Measurements from ENCODE around the gene IGFBP5. TPM values are rescaled to one million over a fixed set of nuclear protein-coding genes. Genes with fewer than 3 reads are reported as not detected.

IGFBP5 gene
- polyA plus RNA-seq, 1 donor from 2014 or later = 1.6 TPM

DNA sequence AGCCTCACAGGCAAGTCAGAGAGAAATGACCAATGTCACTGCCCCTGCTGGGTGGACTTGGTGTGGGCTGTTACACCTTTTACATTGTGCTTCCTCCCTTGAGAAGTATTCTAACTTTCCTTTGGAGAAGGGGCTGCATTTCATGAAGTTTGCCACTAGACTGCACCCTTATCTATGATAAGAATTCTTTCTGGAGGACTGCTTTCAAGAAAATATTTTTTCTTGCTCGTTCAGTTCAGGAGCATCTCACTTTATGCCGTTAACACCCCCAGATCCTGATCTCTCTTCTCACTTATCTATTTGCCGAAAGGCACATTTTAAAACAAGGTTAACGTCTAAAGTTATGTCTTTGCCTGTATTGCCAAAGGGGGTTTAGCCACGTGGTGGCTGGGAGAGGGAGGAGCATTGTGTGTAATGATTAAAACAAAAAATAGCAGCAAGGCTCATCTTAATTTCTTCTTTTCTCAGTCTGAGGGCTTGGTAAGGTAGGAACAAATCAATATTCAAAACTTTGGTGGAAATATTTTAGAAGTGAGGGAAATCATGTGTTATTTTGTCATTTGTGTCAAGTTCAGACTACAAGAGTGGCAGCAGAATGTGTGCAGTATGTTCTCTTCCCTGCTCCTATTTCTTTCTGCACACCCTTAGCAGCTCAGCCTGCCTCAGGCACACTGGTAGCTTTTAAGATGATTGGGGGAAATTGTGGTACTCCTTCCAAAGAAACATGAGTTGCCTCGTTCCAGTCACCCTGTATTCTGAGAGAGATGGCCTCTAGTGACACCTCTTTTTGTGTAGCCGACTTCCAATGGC, 1.6 kb upstream of the IGFBP5 start:
- H3K9me3 ChIP-seq (ENCODE audit: low read length) = no peaks in the 10 kb centered on the region
- no peak overlapping the region for H3K4me2 ChIP-seq (ENCODE audit: low read length)
- no peaks in the 10 kb centered on the region for H3K9me2 ChIP-seq (ENCODE audit: insufficient read depth, low read length)
- no peak overlapping the region for H3K9ac ChIP-seq (ENCODE audit: low read length)
- peaks cover 22% of the 10 kb centered on the region for H3K27me3 ChIP-seq (ENCODE audit: insufficient read depth, low read depth, low read length)
- H3K79me2 ChIP-seq (replicated peaks; ENCODE audit: insufficient read depth, low read length) = no peaks in the 10 kb centered on the region
- peaks cover 8% of the 10 kb centered on the region for H3F3A ChIP-seq (ENCODE audit: insufficient read depth, low read length, poor library complexity, severe bottlenecking)
- H3K36me3 ChIP-seq (ENCODE audit: insufficient read depth, low read length) = no peaks in the 10 kb centered on the region
- TF ChIP-seq RAD21 (conservative IDR thresholded peaks at IDR 0.05) (peak; percentile 81), TAF1 (IDR thresholded peaks at IDR 0.05; ENCODE audit: low read depth) (no peak), SMC3 (conservative IDR thresholded peaks at IDR 0.05; ENCODE audit: poor library complexity) (peak; percentile 78)
- TF ChIP-seq, protein P1, sequence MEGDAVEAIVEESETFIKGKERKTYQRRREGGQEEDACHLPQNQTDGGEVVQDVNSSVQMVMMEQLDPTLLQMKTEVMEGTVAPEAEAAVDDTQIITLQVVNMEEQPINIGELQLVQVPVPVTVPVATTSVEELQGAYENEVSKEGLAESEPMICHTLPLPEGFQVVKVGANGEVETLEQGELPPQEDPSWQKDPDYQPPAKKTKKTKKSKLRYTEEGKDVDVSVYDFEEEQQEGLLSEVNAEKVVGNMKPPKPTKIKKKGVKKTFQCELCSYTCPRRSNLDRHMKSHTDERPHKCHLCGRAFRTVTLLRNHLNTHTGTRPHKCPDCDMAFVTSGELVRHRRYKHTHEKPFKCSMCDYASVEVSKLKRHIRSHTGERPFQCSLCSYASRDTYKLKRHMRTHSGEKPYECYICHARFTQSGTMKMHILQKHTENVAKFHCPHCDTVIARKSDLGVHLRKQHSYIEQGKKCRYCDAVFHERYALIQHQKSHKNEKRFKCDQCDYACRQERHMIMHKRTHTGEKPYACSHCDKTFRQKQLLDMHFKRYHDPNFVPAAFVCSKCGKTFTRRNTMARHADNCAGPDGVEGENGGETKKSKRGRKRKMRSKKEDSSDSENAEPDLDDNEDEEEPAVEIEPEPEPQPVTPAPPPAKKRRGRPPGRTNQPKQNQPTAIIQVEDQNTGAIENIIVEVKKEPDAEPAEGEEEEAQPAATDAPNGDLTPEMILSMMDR (IDR thresholded peaks at IDR 0.05; ENCODE audit: poor library complexity, severe bottlenecking) = peak; percentile 78
- no peak overlapping the region for H3K4me3 ChIP-seq (ENCODE audit: low read length)
- H2AFZ ChIP-seq (ENCODE audit: low read depth, low read length) = no peak overlapping the region
- no peak overlapping the region for H3K27ac ChIP-seq (ENCODE audit: low read length)
- H4K20me1 ChIP-seq (ENCODE audit: insufficient read depth) = no peaks in the 10 kb centered on the region

GRCh38 chr2:216696321-216696720, 972 bp upstream of the IGFBP5 start:
- Histone ChIP-seq H3K36me3 (ENCODE audit: insufficient read depth, low read length) (no peaks in the 10 kb centered on the region), H3K9ac (ENCODE audit: low read length) (no peak overlapping the region), H3K4me3 (ENCODE audit: low read length) (no peak overlapping the region), H3K27me3 (ENCODE audit: insufficient read depth, low read depth, low read length) (peaks cover 22% of the 10 kb centered on the region), H2AFZ (ENCODE audit: low read depth, low read length) (no peak overlapping the region), H4K20me1 (ENCODE audit: insufficient read depth) (no peaks in the 10 kb centered on the region), H3K4me2 (ENCODE audit: low read length) (no peak overlapping the region), H3K79me2 (replicated peaks; ENCODE audit: insufficient read depth, low read length) (no peaks in the 10 kb centered on the region), H3K27ac (ENCODE audit: low read length) (no peak overlapping the region), H3K9me3 (ENCODE audit: low read length) (no peaks in the 10 kb centered on the region), H3K9me2 (ENCODE audit: insufficient read depth, low read length) (no peaks in the 10 kb centered on the region), H3F3A (ENCODE audit: insufficient read depth, low read length, poor library complexity, severe bottlenecking) (peaks cover 8% of the 10 kb centered on the region)
- TF ChIP-seq, protein P1 (IDR thresholded peaks at IDR 0.05; ENCODE audit: poor library complexity, severe bottlenecking) = no peak
- TF ChIP-seq SMC3 (conservative IDR thresholded peaks at IDR 0.05; ENCODE audit: poor library complexity) (no peak), EP300 (conservative IDR thresholded peaks at IDR 0.05; ENCODE audit: poor library complexity, severe bottlenecking) (no peak), RAD21 (conservative IDR thresholded peaks at IDR 0.05) (no peak)

- TF ChIP-seq, protein P2, sequence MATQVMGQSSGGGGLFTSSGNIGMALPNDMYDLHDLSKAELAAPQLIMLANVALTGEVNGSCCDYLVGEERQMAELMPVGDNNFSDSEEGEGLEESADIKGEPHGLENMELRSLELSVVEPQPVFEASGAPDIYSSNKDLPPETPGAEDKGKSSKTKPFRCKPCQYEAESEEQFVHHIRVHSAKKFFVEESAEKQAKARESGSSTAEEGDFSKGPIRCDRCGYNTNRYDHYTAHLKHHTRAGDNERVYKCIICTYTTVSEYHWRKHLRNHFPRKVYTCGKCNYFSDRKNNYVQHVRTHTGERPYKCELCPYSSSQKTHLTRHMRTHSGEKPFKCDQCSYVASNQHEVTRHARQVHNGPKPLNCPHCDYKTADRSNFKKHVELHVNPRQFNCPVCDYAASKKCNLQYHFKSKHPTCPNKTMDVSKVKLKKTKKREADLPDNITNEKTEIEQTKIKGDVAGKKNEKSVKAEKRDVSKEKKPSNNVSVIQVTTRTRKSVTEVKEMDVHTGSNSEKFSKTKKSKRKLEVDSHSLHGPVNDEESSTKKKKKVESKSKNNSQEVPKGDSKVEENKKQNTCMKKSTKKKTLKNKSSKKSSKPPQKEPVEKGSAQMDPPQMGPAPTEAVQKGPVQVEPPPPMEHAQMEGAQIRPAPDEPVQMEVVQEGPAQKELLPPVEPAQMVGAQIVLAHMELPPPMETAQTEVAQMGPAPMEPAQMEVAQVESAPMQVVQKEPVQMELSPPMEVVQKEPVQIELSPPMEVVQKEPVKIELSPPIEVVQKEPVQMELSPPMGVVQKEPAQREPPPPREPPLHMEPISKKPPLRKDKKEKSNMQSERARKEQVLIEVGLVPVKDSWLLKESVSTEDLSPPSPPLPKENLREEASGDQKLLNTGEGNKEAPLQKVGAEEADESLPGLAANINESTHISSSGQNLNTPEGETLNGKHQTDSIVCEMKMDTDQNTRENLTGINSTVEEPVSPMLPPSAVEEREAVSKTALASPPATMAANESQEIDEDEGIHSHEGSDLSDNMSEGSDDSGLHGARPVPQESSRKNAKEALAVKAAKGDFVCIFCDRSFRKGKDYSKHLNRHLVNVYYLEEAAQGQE (IDR thresholded peaks at IDR 0.05; ENCODE audit: borderline replicate concordance) = no peak
- peak overlapping the region; percentile 79 for H3K4me3 ChIP-seq (ENCODE audit: low read length)
- H3K27ac ChIP-seq (ENCODE audit: low read length) = no peak overlapping the region
- H3F3A ChIP-seq (ENCODE audit: insufficient read depth, low read length, poor library complexity, severe bottlenecking) = peaks cover 8% of the 10 kb centered on the region
- peak overlapping the region; percentile 59 for H3K9ac ChIP-seq (ENCODE audit: low read length)
- H3K9me3 ChIP-seq (ENCODE audit: low read length) = no peaks in the 10 kb centered on the region
- H3K9me2 ChIP-seq (ENCODE audit: insufficient read depth, low read length) = no peaks in the 10 kb centered on the region
- H3K36me3 ChIP-seq (ENCODE audit: insufficient read depth, low read length) = no peaks in the 10 kb centered on the region
- no peaks in the 10 kb centered on the region for H4K20me1 ChIP-seq (ENCODE audit: insufficient read depth)
- no peaks in the 10 kb centered on the region for H3K79me2 ChIP-seq (replicated peaks; ENCODE audit: insufficient read depth, low read length)
- peak overlapping the region; percentile 79 for H3K4me2 ChIP-seq (ENCODE audit: low read length)
- H3K27me3 ChIP-seq (ENCODE audit: insufficient read depth, low read depth, low read length) = peaks cover 22% of the 10 kb centered on the region
- no peak overlapping the region for H2AFZ ChIP-seq (ENCODE audit: low read depth, low read length)
Observed at GRCh38 chr2:216694826-216695217, 527 bp downstream of the IGFBP5 start.
